Hepatocyte (in vitro differentiated cells): Measurements from ENCODE around the gene UBXN2A. TPM values are rescaled to one million over a fixed set of nuclear protein-coding genes. Genes with fewer than 3 reads are reported as not detected.

Experiments used
- DNase-seq: peaks from one replicate; pipeline ENCODE4 v3.0.0-alpha.2; 2016; ENCODE audit warnings: low spot score
- H2AFZ ChIP-seq: fragments of 200-600 bp; sonication (generic); 2 replicates; pipeline ENCODE4 v1.6.0; 2016; ENCODE audit warnings: antibody characterized with exemption, mild to moderate bottlenecking
- H3K27ac ChIP-seq: fragments of 200-600 bp; sonication (generic); 2 replicates; pipeline ENCODE4 v1.5.1; 2016; ENCODE audit warnings: mild to moderate bottlenecking
- H3K27me3 ChIP-seq: fragments of 200-600 bp; sonication (generic); 2 replicates; pipeline ENCODE4 v1.6.1; 2016
- H3K36me3 ChIP-seq: fragments of 200-600 bp; sonication (generic); replicated peaks from 2 replicates; pipeline ENCODE4 v1.5.1; 2016; ENCODE audit warnings: low read depth; ENCODE audit not compliant: insufficient read depth
- H3K4me1 ChIP-seq: fragments of 200-600 bp; sonication (generic); 2 replicates; pipeline ENCODE4 v1.5.1; 2016; ENCODE audit warnings: mild to moderate bottlenecking, moderate library complexity; ENCODE audit not compliant: insufficient read depth
- H3K4me2 ChIP-seq: fragments of 200-600 bp; sonication (generic); 2 replicates; pipeline ENCODE4 v1.6.0; 2016
- H3K4me3 ChIP-seq: fragments of 200-600 bp; sonication (generic); 2 replicates; pipeline ENCODE4 v1.5.1; 2016; ENCODE audit warnings: mild to moderate bottlenecking
- H3K79me2 ChIP-seq: fragments of 200-600 bp; sonication (generic); 2 replicates; pipeline ENCODE4 v1.6.0; 2017; ENCODE audit warnings: mild to moderate bottlenecking
- H3K9me2 ChIP-seq: fragments of 200-600 bp; sonication (generic); replicated peaks from 2 replicates; pipeline ENCODE4 v1.6.0; 2017; ENCODE audit warnings: mild to moderate bottlenecking; ENCODE audit not compliant: insufficient read depth
- H3K9me3 ChIP-seq: fragments of 200-600 bp; sonication (generic); 2 replicates; pipeline ENCODE4 v1.5.1; 2016; ENCODE audit warnings: low read depth, mild to moderate bottlenecking
- H4K20me1 ChIP-seq: fragments of 200-600 bp; sonication (generic); 2 replicates; pipeline ENCODE4 v1.6.0; 2016; ENCODE audit warnings: mild to moderate bottlenecking; ENCODE audit not compliant: insufficient read depth, poor library complexity, severe bottlenecking
- EZH2 ChIP-seq: fragments of 200-600 bp; sonication (generic); IDR thresholded peaks from 2 replicates; pipeline ENCODE4 v1.6.1; 2016; ENCODE audit warnings: antibody characterized with exemption, mild to moderate bottlenecking, borderline replicate concordance
- EZH2phosphoT487 ChIP-seq: fragments of 200-600 bp; sonication (generic); IDR thresholded peaks from one replicate; pipeline ENCODE4 v1.6.1; 2018; ENCODE audit warnings: antibody characterized with exemption, mild to moderate bottlenecking, low read depth, moderate library complexity; ENCODE audit not compliant: unreplicated experiment, severe bottlenecking
- WGBS: methylation state at CpG from one replicate; pipeline ENCODE4 v1.1.6; 2016; ENCODE audit warnings: low lambda C conversion rate; ENCODE audit errors: missing lambda C conversion rate; 5-methylcytosine and 5-hydroxymethylcytosine counted together
- polyA plus RNA-seq: library from polyadenylated mRNA; unstranded; fragments of >200 nt; fragmentation: Nextera tagmentation; extraction: Ambion mirVana; gene quantifications from 2 replicates; pipeline ENCODE4 v1.2.1, GENCODE V29; 2016
- total RNA-seq: library from RNA; depleted of rRNA; stranded (reverse); fragments of >200 nt; gene quantifications from 2 replicates; pipeline ENCODE4 v1.2.3, GENCODE V29; 2014
- TF ChIP-seq, protein P1 (sequence below): fragments of 200-600 bp; sonication (generic); IDR thresholded peaks from 2 replicates; pipeline ENCODE4 v1.5.1; 2016; ENCODE audit warnings: antibody characterized with exemption, mild to moderate bottlenecking; ENCODE audit not compliant: poor library complexity

Gene UBXN2A
- total and polyA plus RNA-seq, 2 experiments from 2014 or later, result 15.9 to 16.4 TPM

DNA sequence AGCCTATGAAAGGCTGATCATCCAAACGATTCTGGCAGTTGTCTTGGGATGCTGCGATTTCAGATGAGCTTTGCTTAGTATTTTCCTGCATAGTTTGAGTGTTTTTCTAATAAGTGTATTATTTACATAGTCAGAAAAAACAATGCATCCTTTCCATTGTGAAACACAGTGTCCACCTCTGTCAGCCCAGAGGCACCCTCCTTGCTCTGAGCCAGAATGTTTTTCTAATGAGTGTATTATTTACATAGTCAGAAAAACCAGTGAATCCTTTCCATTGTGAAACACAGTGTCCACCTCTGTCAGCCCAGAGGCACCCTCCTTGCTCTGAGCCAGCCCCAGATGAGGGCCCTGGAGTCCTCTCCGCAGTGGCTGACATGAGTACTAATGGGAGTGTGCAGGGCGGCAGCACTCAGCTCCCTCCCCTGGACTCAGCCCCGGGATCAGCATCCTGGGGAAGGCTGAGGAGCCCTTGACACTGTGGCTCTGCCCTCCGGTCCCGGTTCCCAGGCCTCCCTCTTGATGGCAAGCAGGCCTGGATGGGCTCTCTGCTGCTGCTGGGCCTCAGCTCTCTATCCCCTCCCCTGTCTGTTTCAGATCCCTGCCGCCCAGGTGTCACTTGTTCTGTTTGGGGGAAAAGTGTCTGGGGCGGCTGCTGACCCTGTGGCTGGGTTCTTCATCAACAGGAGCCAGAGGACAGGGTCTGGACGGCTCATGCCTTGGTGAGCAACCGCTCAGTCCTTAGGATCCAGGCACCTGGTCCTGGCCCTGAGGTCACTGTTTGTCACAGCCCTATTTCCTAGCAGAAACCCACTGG lies 75.5 kb downstream of the UBXN2A start:
- 59% methylated on average over 11 of the region's 11 CpGs for WGBS
- H4K20me1 ChIP-seq, result no peaks in the 10 kb centered on the region
- peaks cover 11% of the 10 kb centered on the region for H3K27me3 ChIP-seq
- no peaks in the 10 kb centered on the region for H3K9me3 ChIP-seq
- H3K36me3 ChIP-seq, result no peaks in the 10 kb centered on the region
- DNase-seq, result peak; percentile 56
- H3K4me2 ChIP-seq, result no peak overlapping the region
- no peaks in the 10 kb centered on the region for H3K79me2 ChIP-seq
- no peaks in the 10 kb centered on the region for H3K9me2 ChIP-seq
- H3K27ac ChIP-seq, result peak overlapping the region; percentile 9
- H2AFZ ChIP-seq, result no peak overlapping the region
- H3K4me3 ChIP-seq, result no peak overlapping the region
- TF ChIP-seq EZH2phosphoT487 (no peak), EZH2 (no peak)
- TF ChIP-seq, protein P1, sequence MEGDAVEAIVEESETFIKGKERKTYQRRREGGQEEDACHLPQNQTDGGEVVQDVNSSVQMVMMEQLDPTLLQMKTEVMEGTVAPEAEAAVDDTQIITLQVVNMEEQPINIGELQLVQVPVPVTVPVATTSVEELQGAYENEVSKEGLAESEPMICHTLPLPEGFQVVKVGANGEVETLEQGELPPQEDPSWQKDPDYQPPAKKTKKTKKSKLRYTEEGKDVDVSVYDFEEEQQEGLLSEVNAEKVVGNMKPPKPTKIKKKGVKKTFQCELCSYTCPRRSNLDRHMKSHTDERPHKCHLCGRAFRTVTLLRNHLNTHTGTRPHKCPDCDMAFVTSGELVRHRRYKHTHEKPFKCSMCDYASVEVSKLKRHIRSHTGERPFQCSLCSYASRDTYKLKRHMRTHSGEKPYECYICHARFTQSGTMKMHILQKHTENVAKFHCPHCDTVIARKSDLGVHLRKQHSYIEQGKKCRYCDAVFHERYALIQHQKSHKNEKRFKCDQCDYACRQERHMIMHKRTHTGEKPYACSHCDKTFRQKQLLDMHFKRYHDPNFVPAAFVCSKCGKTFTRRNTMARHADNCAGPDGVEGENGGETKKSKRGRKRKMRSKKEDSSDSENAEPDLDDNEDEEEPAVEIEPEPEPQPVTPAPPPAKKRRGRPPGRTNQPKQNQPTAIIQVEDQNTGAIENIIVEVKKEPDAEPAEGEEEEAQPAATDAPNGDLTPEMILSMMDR, result no peak
- H3K4me1 ChIP-seq, result peaks cover 8% of the 10 kb centered on the region

DNA sequence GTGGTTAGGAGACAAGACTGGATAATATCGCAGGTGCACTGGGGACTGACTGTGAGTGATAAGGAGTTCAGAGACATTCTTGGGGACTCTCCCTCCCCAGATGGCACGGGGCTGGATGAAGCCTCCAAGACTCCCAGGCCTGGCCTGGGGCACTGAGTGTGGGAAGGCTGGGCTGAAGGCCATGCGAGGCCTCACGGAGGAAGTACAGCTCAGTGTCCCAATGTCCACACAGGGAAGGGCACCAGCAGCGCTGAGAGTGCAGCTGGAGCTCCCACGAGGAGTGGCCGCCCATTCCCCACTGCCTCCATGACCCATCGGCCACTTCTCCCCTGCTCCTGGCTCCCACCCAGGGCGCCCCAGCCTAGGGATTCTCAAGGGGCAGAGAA lies 76.1 kb downstream of the UBXN2A start:
- Histone ChIP-seq H2AFZ (no peak overlapping the region), H3K4me1 (peaks cover 8% of the 10 kb centered on the region), H3K27me3 (peaks cover 5% of the 10 kb centered on the region), H3K27ac (no peak overlapping the region), H3K9me2 (no peaks in the 10 kb centered on the region), H3K4me2 (no peak overlapping the region), H3K36me3 (no peaks in the 10 kb centered on the region), H4K20me1 (no peaks in the 10 kb centered on the region), H3K9me3 (no peaks in the 10 kb centered on the region), H3K4me3 (no peak overlapping the region), H3K79me2 (no peaks in the 10 kb centered on the region)
- WGBS, result 88% methylated on average over 9 of the region's 9 CpGs
- TF ChIP-seq EZH2 (no peak), EZH2phosphoT487 (no peak)
- TF ChIP-seq, protein P1, result no peak
- DNase-seq, result no peak

- no peak for DNase-seq
- H2AFZ ChIP-seq, result no peak overlapping the region
- no peaks in the 10 kb centered on the region for H3K27me3 ChIP-seq
- no peak overlapping the region for H3K27ac ChIP-seq
- WGBS, result 93% methylated on average over 35 of the region's 35 CpGs
- H3K9me2 ChIP-seq, result no peaks in the 10 kb centered on the region
- no peaks in the 10 kb centered on the region for H3K36me3 ChIP-seq
- TF ChIP-seq EZH2 (no peak), EZH2phosphoT487 (no peak)
- TF ChIP-seq, protein P1, result no peak
- no peaks in the 10 kb centered on the region for H4K20me1 ChIP-seq
- H3K4me1 ChIP-seq, result peaks cover 8% of the 10 kb centered on the region
- H3K4me2 ChIP-seq, result no peak overlapping the region
- no peaks in the 10 kb centered on the region for H3K9me3 ChIP-seq
- no peaks in the 10 kb centered on the region for H3K79me2 ChIP-seq
- no peak overlapping the region for H3K4me3 ChIP-seq
Measured at GRCh38 chr2:24016853-24017703, 76.8 kb downstream of the UBXN2A start.
